Measurements from ENCODE around the gene DAB2IP.

Gene DAB2IP

GRCh38 chr9:121735065-121735792, 83.8 kb downstream of the DAB2IP start:
- peak; percentile 51 for DNase-seq (ENCODE audit: extremely low read depth, low read depth)
- TF ChIP-seq CTCF (IDR thresholded peaks at IDR 0.05; ENCODE audit: low read depth, low read length, missing control alignments): peak; percentile 69
- H3K4me3 ChIP-seq (replicated peaks; ENCODE audit: low read depth, low read length): no peak overlapping the region

- TF ChIP-seq CTCF (IDR thresholded peaks at IDR 0.05; ENCODE audit: low read depth, low read length, missing control alignments): no peak
- H3K4me3 ChIP-seq (replicated peaks; ENCODE audit: low read depth, low read length): peak overlapping the region; percentile 30
- no peak for DNase-seq (ENCODE audit: extremely low read depth, low read depth)
Observed at GRCh38 chr9:121735793-121736770, 84.6 kb downstream of the DAB2IP start.

GRCh38 chr9:121736934-121737462, 85.6 kb downstream of the DAB2IP start:
- DNase-seq (ENCODE audit: extremely low read depth, low read depth): no peak
- no peak for TF ChIP-seq CTCF (IDR thresholded peaks at IDR 0.05; ENCODE audit: low read depth, low read length, missing control alignments)
- no peak overlapping the region for H3K4me3 ChIP-seq (replicated peaks; ENCODE audit: low read depth, low read length)

GRCh38 chr9:121737481-121737931, 86.1 kb downstream of the DAB2IP start:
- no peak overlapping the region for H3K4me3 ChIP-seq (replicated peaks; ENCODE audit: low read depth, low read length)
- no peak for TF ChIP-seq CTCF (IDR thresholded peaks at IDR 0.05; ENCODE audit: low read depth, low read length, missing control alignments)
- DNase-seq (ENCODE audit: extremely low read depth, low read depth): no peak

- no peak for DNase-seq (ENCODE audit: extremely low read depth, low read depth)
- H3K4me3 ChIP-seq (replicated peaks; ENCODE audit: low read depth, low read length): no peak overlapping the region
- TF ChIP-seq CTCF (IDR thresholded peaks at IDR 0.05; ENCODE audit: low read depth, low read length, missing control alignments): no peak
Observed at GRCh38 chr9:121738411-121738810, 87.0 kb downstream of the DAB2IP start.

- no peak for TF ChIP-seq CTCF (IDR thresholded peaks at IDR 0.05; ENCODE audit: low read depth, low read length, missing control alignments)
- DNase-seq (ENCODE audit: extremely low read depth, low read depth): no peak
- no peak overlapping the region for H3K4me3 ChIP-seq (replicated peaks; ENCODE audit: low read depth, low read length)
Observed at GRCh38 chr9:121738968-121739367, 87.5 kb downstream of the DAB2IP start.
